HG02870 (cell line): ENCODE data around the gene PCDHGA3.
"Not testable (repeated sequence)": the region's sequence is repeated elsewhere in the genome, so short reads cannot be mapped to it uniquely, and the experiment has no call there.

Source experiments
- ATAC-seq: cut with Tn5 transposase; IDR thresholded peaks from one replicate; pipeline ENCODE4 v1.9.1; 2021; ENCODE audit warnings: mild to moderate bottlenecking, moderate library complexity; ENCODE audit not compliant: unreplicated experiment

Gene PCDHGA3

GRCh38 chr5:141375444-141376155 lies 32.0 kb downstream of the PCDHGA3 start:
- ATAC-seq: not testable (repeated sequence)

DNA sequence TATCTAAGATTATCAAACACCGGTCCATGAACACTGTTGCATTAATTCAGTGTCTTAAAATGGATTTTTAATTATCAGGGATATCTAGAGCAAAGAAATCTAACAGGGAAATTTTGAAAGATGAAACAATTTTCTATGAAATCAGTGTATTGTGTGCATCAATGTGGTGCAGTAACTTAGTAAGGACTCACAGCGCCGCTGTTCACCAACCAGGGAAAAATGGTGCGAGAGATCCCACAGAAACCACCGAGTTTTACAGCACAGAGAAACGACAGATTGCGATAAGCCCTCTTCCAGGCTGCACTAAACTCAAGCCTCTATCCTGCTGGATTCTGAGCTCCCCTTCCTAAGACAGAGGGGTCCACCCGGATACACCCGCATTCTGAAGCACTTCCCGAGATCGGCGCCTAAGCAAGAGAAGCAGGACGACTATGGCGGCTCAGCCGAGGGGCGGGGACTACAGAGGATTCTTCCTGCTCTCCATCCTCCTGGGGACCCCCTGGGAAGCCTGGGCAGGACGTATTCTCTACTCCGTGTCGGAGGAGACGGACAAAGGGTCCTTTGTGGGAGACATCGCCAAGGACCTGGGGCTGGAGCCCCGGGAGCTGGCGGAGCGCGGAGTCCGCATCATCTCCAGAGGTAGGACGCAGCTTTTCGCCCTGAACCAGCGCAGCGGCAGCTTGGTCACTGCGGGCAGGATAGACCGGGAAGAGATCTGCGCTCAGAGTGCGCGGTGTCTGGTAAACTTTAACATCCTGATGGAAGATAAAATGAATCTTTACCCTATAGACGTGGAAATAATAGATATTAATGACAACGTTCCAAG lies 39.1 kb downstream of the PCDHGA3 start, which contains the start of gene PCDHGA7:
PCDHGA7 (plus strand) TSS at position 274 of the 826 bp plus-strand sequence; CDS start at position 432, 158 bp downstream.
- no peak for ATAC-seq

- no peak for ATAC-seq
These were observed 39.7 kb downstream of the PCDHGA3 start for GRCh38 chr5:141383345-141383744.

- no peak for ATAC-seq
These were observed 41.0 kb downstream of the PCDHGA3 start for GRCh38 chr5:141384471-141385267.

DNA sequence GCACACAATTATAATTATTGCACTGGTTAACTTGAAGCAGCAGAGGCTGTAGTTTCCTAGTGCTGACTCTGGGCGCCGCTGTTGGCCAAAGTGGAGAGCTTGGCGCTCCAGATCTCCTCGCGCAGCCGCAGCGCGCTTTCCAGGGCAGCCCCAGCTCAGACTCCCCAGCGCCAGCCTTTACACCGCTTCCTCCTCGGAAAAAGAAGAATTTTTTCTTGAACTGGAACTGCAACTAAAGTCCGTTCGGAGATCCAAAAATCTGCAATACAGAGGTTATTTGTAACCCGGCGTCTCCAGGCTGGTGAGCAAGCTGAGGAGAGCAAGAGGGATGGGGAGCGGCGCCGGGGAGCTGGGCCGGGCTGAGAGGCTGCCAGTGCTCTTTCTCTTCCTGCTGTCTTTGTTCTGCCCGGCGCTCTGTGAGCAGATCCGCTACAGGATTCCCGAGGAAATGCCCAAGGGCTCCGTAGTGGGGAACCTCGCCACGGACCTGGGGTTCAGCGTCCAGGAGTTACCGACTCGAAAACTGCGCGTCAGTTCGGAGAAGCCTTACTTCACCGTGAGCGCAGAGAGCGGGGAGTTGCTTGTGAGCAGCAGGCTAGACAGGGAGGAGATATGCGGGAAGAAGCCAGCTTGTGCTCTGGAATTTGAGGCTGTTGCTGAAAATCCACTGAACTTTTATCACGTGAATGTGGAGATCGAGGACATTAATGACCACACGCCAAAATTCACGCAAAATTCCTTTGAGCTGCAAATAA lies 44.1 kb downstream of the PCDHGA3 start, which contains the start of gene PCDHGB4:
PCDHGB4 (plus strand) TSS at position 142 of the 755 bp plus-strand sequence; CDS start at position 329, 187 bp downstream.
- ATAC-seq: not testable (repeated sequence)

DNA sequence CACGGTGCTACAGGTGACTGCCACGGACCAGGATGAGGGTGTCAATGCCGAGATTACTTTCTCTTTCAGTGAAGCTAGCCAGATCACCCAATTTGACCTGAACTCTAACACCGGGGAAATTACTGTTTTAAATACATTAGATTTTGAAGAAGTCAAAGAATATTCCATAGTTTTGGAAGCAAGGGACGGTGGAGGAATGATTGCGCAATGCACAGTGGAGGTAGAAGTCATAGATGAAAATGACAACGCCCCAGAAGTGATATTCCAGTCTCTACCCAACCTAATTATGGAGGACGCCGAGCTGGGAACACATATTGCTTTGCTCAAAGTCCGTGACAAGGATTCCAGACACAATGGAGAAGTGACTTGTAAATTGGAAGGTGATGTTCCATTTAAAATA lies 45.0 kb downstream of the PCDHGA3 start:
- no peak for ATAC-seq

DNA sequence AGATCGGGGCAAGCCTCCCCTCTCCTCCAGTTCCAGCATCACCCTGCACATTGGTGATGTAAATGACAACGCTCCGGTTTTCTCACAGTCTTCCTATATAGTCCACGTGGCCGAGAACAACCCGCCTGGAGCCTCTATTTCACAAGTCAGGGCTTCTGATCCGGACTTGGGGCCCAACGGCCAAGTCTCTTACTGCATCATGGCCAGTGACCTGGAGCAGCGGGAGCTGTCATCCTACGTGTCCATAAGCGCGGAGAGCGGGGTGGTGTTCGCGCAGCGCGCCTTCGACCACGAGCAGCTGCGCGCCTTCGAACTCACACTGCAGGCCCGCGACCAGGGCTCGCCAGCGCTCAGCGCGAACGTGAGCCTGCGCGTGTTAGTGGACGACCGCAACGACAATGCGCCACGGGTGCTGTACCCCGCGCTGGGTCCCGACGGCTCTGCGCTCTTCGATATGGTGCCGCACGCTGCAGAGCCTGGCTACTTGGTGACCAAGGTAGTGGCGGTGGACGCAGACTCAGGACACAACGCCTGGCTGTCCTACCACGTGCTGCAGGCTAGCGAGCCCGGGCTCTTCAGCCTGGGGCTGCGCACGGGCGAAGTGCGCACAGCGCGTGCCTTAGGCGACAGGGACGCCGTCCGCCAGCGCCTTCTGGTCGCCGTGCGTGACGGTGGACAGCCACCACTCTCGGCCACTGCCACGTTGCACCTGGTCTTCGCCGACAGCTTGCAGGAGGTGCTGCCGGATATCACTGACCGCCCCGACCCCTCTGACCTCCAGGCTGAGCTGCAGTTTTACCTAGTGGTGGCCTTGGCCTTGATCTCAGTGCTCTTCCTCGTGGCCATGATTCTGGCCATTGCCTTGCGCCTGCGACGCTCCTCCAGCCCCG lies 45.8 kb downstream of the PCDHGA3 start:
- ATAC-seq: no peak

DNA sequence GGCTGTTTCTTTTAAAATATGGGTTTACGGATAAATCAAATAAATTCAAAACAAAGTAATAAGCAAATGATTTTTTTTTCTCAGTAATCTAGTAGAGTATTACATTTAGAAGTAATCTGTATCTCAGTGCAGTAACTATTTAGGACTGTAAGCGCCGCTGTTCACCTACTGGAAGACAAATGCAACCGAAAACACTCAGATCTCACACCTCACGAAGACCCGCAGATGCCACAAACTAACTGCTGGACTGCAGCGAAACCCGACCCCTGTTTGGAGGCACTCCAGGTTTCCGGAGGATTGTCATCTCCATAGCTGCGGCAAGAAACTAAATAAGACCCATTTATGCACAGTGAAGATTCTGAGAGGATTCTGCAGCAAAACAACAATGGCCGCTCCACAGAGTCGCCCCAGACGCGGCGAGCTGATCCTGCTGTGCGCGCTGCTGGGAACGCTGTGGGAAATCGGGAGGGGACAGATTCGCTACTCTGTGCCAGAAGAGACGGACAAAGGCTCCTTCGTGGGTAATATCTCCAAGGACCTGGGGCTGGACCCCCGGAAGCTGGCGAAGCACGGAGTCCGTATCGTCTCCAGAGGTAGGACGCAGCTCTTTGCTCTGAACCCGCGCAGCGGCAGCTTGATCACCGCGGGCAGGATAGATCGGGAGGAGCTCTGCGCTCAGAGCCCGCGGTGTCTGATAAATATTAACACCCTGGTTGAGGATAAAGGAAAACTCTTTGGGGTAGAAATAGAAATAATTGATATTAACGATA lies 49.0 kb downstream of the PCDHGA3 start, which contains the start of gene PCDHGA8:
PCDHGA8 (plus strand) TSS at position 205 of the 770 bp plus-strand sequence; CDS start at position 386, 181 bp downstream.
- ATAC-seq: no peak

DNA sequence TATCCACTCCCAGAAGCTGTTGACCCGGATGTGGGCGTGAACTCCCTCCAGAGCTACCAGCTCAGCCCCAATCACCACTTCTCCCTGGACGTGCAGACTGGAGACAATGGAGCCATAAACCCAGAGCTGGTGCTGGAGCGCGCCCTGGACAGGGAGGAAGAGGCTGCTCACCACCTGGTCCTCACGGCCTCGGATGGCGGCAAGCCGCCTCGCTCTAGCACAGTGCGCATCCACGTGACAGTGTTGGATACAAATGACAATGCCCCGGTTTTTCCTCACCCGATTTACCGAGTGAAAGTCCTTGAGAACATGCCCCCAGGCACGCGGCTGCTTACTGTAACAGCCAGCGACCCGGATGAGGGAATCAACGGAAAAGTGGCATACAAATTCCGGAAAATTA lies 49.6 kb downstream of the PCDHGA3 start:
- no peak for ATAC-seq

GRCh38 chr5:141394401-141395187 lies 51.0 kb downstream of the PCDHGA3 start:
- ATAC-seq: not testable (repeated sequence)
